Gastroesophageal sphincter (tissue), 3 donors: ENCODE measurements around the gene LY86.

Source experiments
- CTCF ChIP-seq, 4 experiments: fragments of 200-600 bp in 2 of 4; fragments of 450-650 bp in 2 of 4; sonication (generic) in 1 of 4; IDR thresholded peaks; one replicate each; pipeline ENCODE4 v1.5.1; 2017 to 2019; ENCODE audit warnings: antibody characterized with exemption in 4 of 4, mild to moderate bottlenecking in 2 of 4, moderate library complexity in 2 of 4
- EP300 ChIP-seq: sonication (generic); formaldehyde crosslinking; IDR thresholded peaks from one replicate; pipeline ENCODE4 v1.6.1; 2017; ENCODE audit warnings: antibody characterized with exemption, mild to moderate bottlenecking

GRCh38 chr6:6688283-6688682 is 99.8 kb downstream of the LY86 start:
- TF ChIP-seq CTCF (IDR thresholded peaks at IDR 0.05) (no peak), EP300 (no peak)
